Activated T-helper 1 cell treated with anti-CD3 and anti-CD28 coated beads, Interleukin-12 subunit alpha, Interleukin-12 subunit beta, Interleukin-2, Interleukin-4 antibody, amounts not matched to agents 30 ng/mL and 10 ng/mL and 1 ng/mL, durations not matched to agents 14 hours and 24 hours and 36 hours (primary cell): ENCODE measurements around the gene SYPL2. TPM values are rescaled to one million over a fixed set of nuclear protein-coding genes. Genes with fewer than 3 reads are reported as not detected.

Experiments used
- total RNA-seq: library from RNA; stranded (reverse); gene quantifications from 2 replicates; pipeline ENCODE4 v1.2.3, GENCODE V29; 2022

SYPL2 gene
- total RNA-seq, 1 donor from 2014 or later = not detected

Other genes with a start within 250 kb of the SYPL2 start
- 4.1 and 4.9 TPM in 2 replicates for gene CELSR2, start 217.0 kb upstream of the SYPL2 start, total RNA-seq
- 3.6 and 5.5 TPM in 2 replicates for gene PSRC1, start 183.4 kb upstream of the SYPL2 start, total RNA-seq
- not detected in 2 replicates for gene MYBPHL, start 159.5 kb upstream of the SYPL2 start, total RNA-seq
- gene SORT1, start 68.6 kb upstream of the SYPL2 start, total RNA-seq = 1.4 and 1.5 TPM in 2 replicates
- 241 and 283 TPM in 2 replicates for gene PSMA5, start 40.1 kb upstream of the SYPL2 start, total RNA-seq
- 17.4 and 18.0 TPM in 2 replicates for gene ATXN7L2, start 17.4 kb downstream of the SYPL2 start, total RNA-seq
- 12.6 and 13.4 TPM in 2 replicates for gene CYB561D1, start 27.5 kb downstream of the SYPL2 start, total RNA-seq
- gene AMIGO1, start 43.2 kb downstream of the SYPL2 start, total RNA-seq = 1.2 TPM in 2 replicates
- gene GPR61, start 73.3 kb downstream of the SYPL2 start, total RNA-seq = not detected in 2 replicates
- gene GNAI3, start 82.1 kb downstream of the SYPL2 start, total RNA-seq = 8.4 and 8.9 TPM in 2 replicates
- gene GNAT2, start 153.1 kb downstream of the SYPL2 start, total RNA-seq = 0.44 and 1.2 TPM in 2 replicates
- 92.4 and 100 TPM in 2 replicates for gene AMPD2, start 153.3 kb downstream of the SYPL2 start, total RNA-seq
- 6.5 and 8.9 TPM in 2 replicates for gene GSTM4, start 189.6 kb downstream of the SYPL2 start, total RNA-seq
- 19.0 and 19.2 TPM in 2 replicates for gene GSTM2, start 201.5 kb downstream of the SYPL2 start, total RNA-seq
- gene GSTM1, start 221.3 kb downstream of the SYPL2 start, total RNA-seq = 77.4 and 86.4 TPM in 2 replicates
- gene GSTM5, start 245.7 kb downstream of the SYPL2 start, total RNA-seq = 0.08 TPM in 1 of 2 replicates, not detected in the other